ENCODE measurements around the gene BNC2. TPM values are rescaled to one million over a fixed set of nuclear protein-coding genes. Genes with fewer than 3 reads are reported as not detected.

The BNC2 gene
- total RNA-seq, 1 donor from 2014 or later, result 38.0 TPM

- Mint-ChIP-seq H3K9me3 (ENCODE audit: unreplicated experiment) (no peaks in the 10 kb centered on the region), H3K4me1 (ENCODE audit: low read depth, unreplicated experiment) (peaks cover 53% of the 10 kb centered on the region), H3K4me3 (ENCODE audit: unreplicated experiment) (peak overlapping the region; percentile 16), H3K27me3 (ENCODE audit: low read depth, unreplicated experiment) (no peaks in the 10 kb centered on the region), H3K27ac (ENCODE audit: unreplicated experiment) (no peak overlapping the region), H3K36me3 (ENCODE audit: low read depth, unreplicated experiment) (peaks cover 2% of the 10 kb centered on the region)
- H3K27me3 ChIP-seq (ENCODE audit: insufficient read depth, low read length), result no peaks in the 10 kb centered on the region
- H3K4me2 ChIP-seq (ENCODE audit: low read length), result no peak overlapping the region
- no peaks in the 10 kb centered on the region for H3K9me3 ChIP-seq (ENCODE audit: insufficient read depth, low read depth, low read length)
- DNase-seq (ENCODE audit: low read depth) (no peak), FAIRE-seq (no peak)
- no peak overlapping the region for H3K4me3 ChIP-seq (ENCODE audit: insufficient read depth, low read depth, low read length)
- no peak overlapping the region for H3K9ac ChIP-seq (ENCODE audit: low read length)
- no peak overlapping the region for H3K27ac ChIP-seq (ENCODE audit: low read depth, low read length)
- H3K79me2 ChIP-seq (ENCODE audit: insufficient read depth, low read length), result peaks cover 14% of the 10 kb centered on the region
- H4K20me1 ChIP-seq (ENCODE audit: insufficient read depth, low read length), result peaks cover 8% of the 10 kb centered on the region
- H3K4me1 ChIP-seq (ENCODE audit: insufficient read depth, low read length), result no peaks in the 10 kb centered on the region
- no peak overlapping the region for H2AFZ ChIP-seq (ENCODE audit: low read depth, low read length)
- no peaks in the 10 kb centered on the region for H3K36me3 ChIP-seq (ENCODE audit: insufficient read depth, low read length)
- TF ChIP-seq, protein P1, sequence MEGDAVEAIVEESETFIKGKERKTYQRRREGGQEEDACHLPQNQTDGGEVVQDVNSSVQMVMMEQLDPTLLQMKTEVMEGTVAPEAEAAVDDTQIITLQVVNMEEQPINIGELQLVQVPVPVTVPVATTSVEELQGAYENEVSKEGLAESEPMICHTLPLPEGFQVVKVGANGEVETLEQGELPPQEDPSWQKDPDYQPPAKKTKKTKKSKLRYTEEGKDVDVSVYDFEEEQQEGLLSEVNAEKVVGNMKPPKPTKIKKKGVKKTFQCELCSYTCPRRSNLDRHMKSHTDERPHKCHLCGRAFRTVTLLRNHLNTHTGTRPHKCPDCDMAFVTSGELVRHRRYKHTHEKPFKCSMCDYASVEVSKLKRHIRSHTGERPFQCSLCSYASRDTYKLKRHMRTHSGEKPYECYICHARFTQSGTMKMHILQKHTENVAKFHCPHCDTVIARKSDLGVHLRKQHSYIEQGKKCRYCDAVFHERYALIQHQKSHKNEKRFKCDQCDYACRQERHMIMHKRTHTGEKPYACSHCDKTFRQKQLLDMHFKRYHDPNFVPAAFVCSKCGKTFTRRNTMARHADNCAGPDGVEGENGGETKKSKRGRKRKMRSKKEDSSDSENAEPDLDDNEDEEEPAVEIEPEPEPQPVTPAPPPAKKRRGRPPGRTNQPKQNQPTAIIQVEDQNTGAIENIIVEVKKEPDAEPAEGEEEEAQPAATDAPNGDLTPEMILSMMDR (IDR thresholded peaks at IDR 0.05; ENCODE audit: insufficient read depth, low read depth, low read length), result no peak
- no peak for TF ChIP-seq EZH2 (IDR thresholded peaks at IDR 0.05; ENCODE audit: insufficient read depth, low read length)
Measured at GRCh38 chr9:16619914-16620520, 250.5 kb downstream of the BNC2 start.

DNA sequence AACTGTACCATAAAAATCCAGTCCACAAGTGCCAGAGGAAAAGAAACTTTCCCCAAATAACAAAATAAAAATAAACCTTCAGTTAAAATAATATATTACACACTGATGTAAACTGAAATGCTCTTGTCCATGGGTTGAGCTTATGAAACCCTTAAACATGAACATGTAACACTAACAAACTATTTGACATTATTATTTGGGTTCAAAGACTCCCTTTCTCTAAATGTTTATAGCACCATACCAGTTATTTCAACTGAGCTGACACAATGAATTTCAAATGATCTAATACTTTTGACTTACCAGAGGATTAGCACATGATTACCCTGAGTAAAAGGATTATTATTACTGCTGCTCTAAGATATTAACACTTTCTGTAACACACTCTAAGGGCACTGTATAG, 251.1 kb downstream of the BNC2 start:
- Histone ChIP-seq H3K4me2 (ENCODE audit: low read length) (no peak overlapping the region), H3K4me1 (ENCODE audit: insufficient read depth, low read length) (no peaks in the 10 kb centered on the region), H3K9me3 (ENCODE audit: insufficient read depth, low read depth, low read length) (no peaks in the 10 kb centered on the region), H3K36me3 (ENCODE audit: insufficient read depth, low read length) (no peaks in the 10 kb centered on the region), H4K20me1 (ENCODE audit: insufficient read depth, low read length) (peaks cover 8% of the 10 kb centered on the region), H3K79me2 (ENCODE audit: insufficient read depth, low read length) (peaks cover 10% of the 10 kb centered on the region), H3K4me3 (ENCODE audit: insufficient read depth, low read depth, low read length) (no peak overlapping the region), H2AFZ (ENCODE audit: low read depth, low read length) (no peak overlapping the region), H3K27ac (ENCODE audit: low read depth, low read length) (no peak overlapping the region), H3K9ac (ENCODE audit: low read length) (no peak overlapping the region), H3K27me3 (ENCODE audit: insufficient read depth, low read length) (no peaks in the 10 kb centered on the region)
- Mint-ChIP-seq H3K4me1 (ENCODE audit: low read depth, unreplicated experiment) (peaks cover 46% of the 10 kb centered on the region), H3K4me3 (ENCODE audit: unreplicated experiment) (no peak overlapping the region), H3K27ac (ENCODE audit: unreplicated experiment) (no peak overlapping the region), H3K9me3 (ENCODE audit: unreplicated experiment) (no peaks in the 10 kb centered on the region), H3K36me3 (ENCODE audit: low read depth, unreplicated experiment) (peaks cover 2% of the 10 kb centered on the region), H3K27me3 (ENCODE audit: low read depth, unreplicated experiment) (no peaks in the 10 kb centered on the region)
- no peak for TF ChIP-seq EZH2 (IDR thresholded peaks at IDR 0.05; ENCODE audit: insufficient read depth, low read length)
- TF ChIP-seq, protein P1 (IDR thresholded peaks at IDR 0.05; ENCODE audit: insufficient read depth, low read depth, low read length), result no peak
- no peak for DNase-seq (ENCODE audit: low read depth)
- FAIRE-seq, result no peak

- no peak overlapping the region for H3K27ac Mint-ChIP-seq (ENCODE audit: unreplicated experiment)
- peaks cover 39% of the 10 kb centered on the region for H3K4me1 Mint-ChIP-seq (ENCODE audit: low read depth, unreplicated experiment)
Measured at GRCh38 chr9:16618524-16618923, 251.9 kb downstream of the BNC2 start.

More at GRCh38 chr9:16618524-16618923, 251.9 kb downstream of the BNC2 start:
- Histone ChIP-seq H3K27me3 (ENCODE audit: insufficient read depth, low read length) (no peaks in the 10 kb centered on the region), H2AFZ (ENCODE audit: low read depth, low read length) (no peak overlapping the region), H3K79me2 (ENCODE audit: insufficient read depth, low read length) (peaks cover 10% of the 10 kb centered on the region), H4K20me1 (ENCODE audit: insufficient read depth, low read length) (peaks cover 14% of the 10 kb centered on the region), H3K27ac (ENCODE audit: low read depth, low read length) (no peak overlapping the region), H3K9ac (ENCODE audit: low read length) (no peak overlapping the region), H3K36me3 (ENCODE audit: insufficient read depth, low read length) (no peaks in the 10 kb centered on the region), H3K4me1 (ENCODE audit: insufficient read depth, low read length) (no peaks in the 10 kb centered on the region), H3K4me3 (ENCODE audit: insufficient read depth, low read depth, low read length) (no peak overlapping the region), H3K9me3 (ENCODE audit: insufficient read depth, low read depth, low read length) (no peaks in the 10 kb centered on the region), H3K4me2 (ENCODE audit: low read length) (no peak overlapping the region)
- FAIRE-seq (no peak), DNase-seq (ENCODE audit: low read depth) (no peak)
- Mint-ChIP-seq H3K9me3 (ENCODE audit: unreplicated experiment) (no peaks in the 10 kb centered on the region), H3K36me3 (ENCODE audit: low read depth, unreplicated experiment) (peaks cover 2% of the 10 kb centered on the region), H3K27me3 (ENCODE audit: low read depth, unreplicated experiment) (no peaks in the 10 kb centered on the region), H3K4me3 (ENCODE audit: unreplicated experiment) (no peak overlapping the region)
- TF ChIP-seq, protein P1 (IDR thresholded peaks at IDR 0.05; ENCODE audit: insufficient read depth, low read depth, low read length), result no peak
- TF ChIP-seq EZH2 (IDR thresholded peaks at IDR 0.05; ENCODE audit: insufficient read depth, low read length), result no peak

All from astrocyte (in vitro differentiated cells and primary cell).